HG03575 (cell line): ENCODE measurements around the gene APCDD1.
"Not testable (repeated sequence)": the region's sequence is repeated elsewhere in the genome, so short reads cannot be mapped to it uniquely, and the experiment has no call there.

ENCODE experiments used
- ATAC-seq: cut with Tn5 transposase; IDR thresholded peaks from one replicate; pipeline ENCODE4 v1.9.1; 2021; ENCODE audit not compliant: unreplicated experiment, insufficient number of reproducible peaks, low FRiP score; ENCODE audit errors: extremely low read depth

Gene APCDD1

GRCh38 chr18:10457767-10458166, 3.3 kb downstream of the APCDD1 start:
- ATAC-seq = no peak

GRCh38 chr18:10458691-10459090, 4.3 kb downstream of the APCDD1 start:
- no peak for ATAC-seq

GRCh38 chr18:10459587-10459986, 5.2 kb downstream of the APCDD1 start:
- no peak for ATAC-seq

- ATAC-seq = no peak
These were observed 6.1 kb downstream of the APCDD1 start for GRCh38 chr18:10460414-10461018.

GRCh38 chr18:10461989-10462388, 7.6 kb downstream of the APCDD1 start:
- no peak for ATAC-seq

GRCh38 chr18:10462597-10462996, 8.2 kb downstream of the APCDD1 start:
- ATAC-seq = no peak

- no peak for ATAC-seq
These were observed 8.7 kb downstream of the APCDD1 start for GRCh38 chr18:10463096-10463495.

- ATAC-seq = no peak
These were observed 9.3 kb downstream of the APCDD1 start for GRCh38 chr18:10463741-10464140.

GRCh38 chr18:10464161-10464648, 9.8 kb downstream of the APCDD1 start:
- ATAC-seq = not testable (repeated sequence)

GRCh38 chr18:10465174-10465939, 10.9 kb downstream of the APCDD1 start:
- ATAC-seq = no peak

GRCh38 chr18:10470429-10470828, 16.0 kb downstream of the APCDD1 start:
- ATAC-seq = no peak

GRCh38 chr18:10471574-10471973, 17.1 kb downstream of the APCDD1 start:
- no peak for ATAC-seq

GRCh38 chr18:10473132-10473531, 18.7 kb downstream of the APCDD1 start:
- no peak for ATAC-seq

GRCh38 chr18:10474309-10474708, 19.9 kb downstream of the APCDD1 start:
- ATAC-seq = no peak

- ATAC-seq = no peak
These were observed 20.8 kb downstream of the APCDD1 start for GRCh38 chr18:10475276-10475653.

- no peak for ATAC-seq
These were observed 21.3 kb downstream of the APCDD1 start for GRCh38 chr18:10475654-10476291.

GRCh38 chr18:10476338-10476791, 21.9 kb downstream of the APCDD1 start:
- no peak for ATAC-seq

GRCh38 chr18:10477121-10477862, 22.9 kb downstream of the APCDD1 start:
- no peak for ATAC-seq

GRCh38 chr18:10477863-10478260, 23.4 kb downstream of the APCDD1 start:
- no peak for ATAC-seq
